ENCODE data around the gene EPS8L3.

GRCh38 chr1:109772658-109773202, 9.0 kb upstream of the EPS8L3 start:
- no peak for TF ChIP-seq POLR2A (IDR thresholded peaks at IDR 0.05)
- TF ChIP-seq CTCF (IDR thresholded peaks at IDR 0.05): no peak

All from esophagus squamous epithelium (tissue), 4 donors.